Activated CD8-positive, alpha-beta T cell treated with anti-CD3 and anti-CD28 coated beads, Interleukin-2, amount 10 ng/mL, durations not matched to agents 7 days and 5 days (primary cell): ENCODE results near the gene TMEM198. TPM values are rescaled to one million over a fixed set of nuclear protein-coding genes. Genes with fewer than 3 reads are reported as not detected.

ENCODE experiments used
- ATAC-seq: fragments of 150-1000 bp; cut with Tn5 transposase; one replicate; pipeline ENCODE4 v1.10.0; 2021; ENCODE audit warnings: moderate library complexity
- CTCF ChIA-PET: fragments of 350-600 bp; sonication (Branson Sonifier 250); formaldehyde crosslinking; loops from one replicate; lab custom pipeline; 2021; ENCODE audit warnings: antibody characterized with exemption; lab: Charles Lee
- POLR2A ChIA-PET: fragments of 350-600 bp; sonication (Branson Sonifier 250); formaldehyde crosslinking; loops from one replicate; lab custom pipeline; 2021; ENCODE audit warnings: antibody characterized with exemption; lab: Charles Lee
- DNase-seq: peaks from one replicate; pipeline ENCODE4 v3.0.0-alpha.2; 2020
- H3K27ac Mint-ChIP-seq: one replicate; pipeline ENCODE4 v1.8.0; 2021; ENCODE audit warnings: mild to moderate bottlenecking, mixed read lengths
- H3K27me3 Mint-ChIP-seq: one replicate; pipeline ENCODE4 v1.8.0; 2021; ENCODE audit warnings: low read depth, mixed read lengths
- H3K36me3 Mint-ChIP-seq: one replicate; pipeline ENCODE4 v1.8.0; 2021; ENCODE audit warnings: low read depth, mixed read lengths
- H3K4me1 Mint-ChIP-seq: one replicate; pipeline ENCODE4 v1.8.0; 2021; ENCODE audit warnings: low read depth, mixed read lengths
- H3K4me3 Mint-ChIP-seq: one replicate; pipeline ENCODE4 v1.8.0; 2021; ENCODE audit warnings: mild to moderate bottlenecking, mixed read lengths
- H3K9me3 Mint-ChIP-seq: one replicate; pipeline ENCODE4 v1.8.0; 2022; ENCODE audit warnings: mixed read lengths; ENCODE audit not compliant: insufficient read depth
- total RNA-seq, 2 experiments: library from RNA; stranded (reverse); gene quantifications; one replicate each; pipeline ENCODE4 v1.2.3, GENCODE V29; 2021

The TMEM198 gene
- total RNA-seq, 2 experiments from 2014 or later: 0.47 to 0.60 TPM

GRCh38 chr2:219569635-219570034 lies 25.8 kb downstream of the TMEM198 start:
- Mint-ChIP-seq H3K4me1 (no peaks in the 10 kb centered on the region), H3K36me3 (no peaks in the 10 kb centered on the region), H3K27ac (no peak overlapping the region), H3K9me3 (no peaks in the 10 kb centered on the region), H3K4me3 (no peak overlapping the region), H3K27me3 (peaks cover 31% of the 10 kb centered on the region)
- DNase-seq: no peak
- ChIA-PET POLR2A (no interaction called here), CTCF (no interaction called here)
- ATAC-seq: no peak

- ChIA-PET CTCF (interaction anchor here (0.8 kb wide), 1 partner anchor 9 kb away, joined by 3 read pairs; no protein-coding TSS in a partner anchor), POLR2A (interaction anchor here (1.0 kb wide), 1 partner anchor 8 kb away, joined by 3 read pairs; no protein-coding TSS in a partner anchor)
- H3K4me1 Mint-ChIP-seq: no peaks in the 10 kb centered on the region
- no peak overlapping the region for H3K27ac Mint-ChIP-seq
- H3K4me3 Mint-ChIP-seq: no peak overlapping the region
- DNase-seq: no peak
- no peaks in the 10 kb centered on the region for H3K36me3 Mint-ChIP-seq
- ATAC-seq: no peak
- peaks cover 34% of the 10 kb centered on the region for H3K27me3 Mint-ChIP-seq
- no peaks in the 10 kb centered on the region for H3K9me3 Mint-ChIP-seq
Measured at GRCh38 chr2:219570194-219570923, 26.5 kb downstream of the TMEM198 start.

DNA sequence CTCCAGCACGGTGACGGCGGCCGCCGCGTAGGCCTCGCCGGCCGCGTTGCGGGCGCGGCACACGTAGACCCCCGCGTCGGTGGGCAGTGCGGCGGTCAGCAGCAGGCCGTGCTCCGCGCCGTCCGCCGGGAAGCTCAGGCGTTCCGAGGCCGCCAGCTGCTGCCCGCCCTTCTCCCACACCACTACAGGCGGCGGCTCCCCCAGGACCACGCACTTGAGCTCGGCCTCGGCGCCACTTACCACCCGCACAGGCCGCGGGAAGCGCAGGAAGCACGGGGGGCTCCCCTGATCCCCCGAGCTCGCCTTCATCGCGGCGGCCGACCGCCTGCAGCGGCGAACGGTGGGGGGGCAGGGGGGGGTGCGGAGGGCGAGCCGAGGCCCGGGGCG lies 27.1 kb downstream of the TMEM198 start:
- Mint-ChIP-seq H3K27me3 (peaks cover 37% of the 10 kb centered on the region), H3K4me1 (no peaks in the 10 kb centered on the region), H3K4me3 (no peak overlapping the region), H3K27ac (no peak overlapping the region), H3K9me3 (no peaks in the 10 kb centered on the region), H3K36me3 (no peaks in the 10 kb centered on the region)
- peak; percentile 22 for ATAC-seq
- ChIA-PET CTCF (interaction anchor here (0.8 to 1.0 kb wide), 3 partner anchors 9 to 41 kb away, joined by 3 read pairs; no protein-coding TSS in a partner anchor), POLR2A (interaction anchor here (1.0 kb wide), 1 partner anchor 9 kb away, joined by 3 read pairs; no protein-coding TSS in a partner anchor)
- DNase-seq: no peak

DNA sequence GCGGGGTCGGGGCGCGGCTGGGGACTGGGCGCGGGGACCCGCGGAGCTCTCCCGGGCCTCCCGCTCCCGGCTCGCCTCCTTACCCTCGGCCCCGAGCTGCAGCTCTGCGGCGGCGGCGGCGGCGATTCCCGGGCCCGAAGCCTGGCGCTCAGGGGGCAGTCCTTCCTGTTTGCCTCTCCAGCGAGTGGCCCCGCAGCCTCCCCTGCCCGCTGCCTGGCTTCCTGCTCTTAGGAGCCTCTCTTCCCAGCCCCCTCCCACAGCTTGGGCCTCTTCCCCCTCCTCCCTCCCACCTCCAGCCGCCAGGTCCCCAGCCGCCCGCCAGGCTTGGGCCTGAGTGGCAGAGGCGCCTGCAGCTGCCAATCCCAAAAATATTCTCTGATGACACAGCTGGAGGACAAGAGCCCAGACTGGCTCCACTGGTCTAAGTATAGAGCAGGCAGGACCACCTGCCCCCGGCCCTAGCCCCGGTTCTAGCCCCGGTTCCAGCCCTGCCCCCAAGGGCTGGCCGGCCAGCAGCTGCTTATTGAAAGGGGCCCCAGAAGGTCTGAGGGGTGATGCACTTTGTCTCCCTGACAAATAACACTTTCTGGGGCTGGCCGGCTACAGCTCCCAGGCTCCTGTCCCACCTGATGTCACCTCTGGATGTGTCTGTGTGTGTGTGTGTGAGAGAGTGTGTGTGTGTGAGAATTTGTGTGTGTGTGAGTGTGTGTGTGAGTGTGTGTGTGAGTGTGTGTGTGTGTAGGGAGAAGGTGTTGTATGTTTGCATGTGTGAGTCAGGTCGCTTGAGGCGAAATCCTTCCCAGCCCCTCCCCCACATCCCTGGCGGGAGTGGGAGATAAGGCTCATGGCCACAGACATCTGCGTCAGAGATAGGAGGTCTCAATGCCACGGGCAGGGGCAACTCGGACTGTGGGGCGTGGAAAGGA lies 27.7 kb downstream of the TMEM198 start, which contains the start of gene OBSL1:
OBSL1 (minus strand) TSS at position 229 of the 926 bp plus-strand sequence. CDS start 307 bp downstream, outside the sequence.
- DNase-seq: no peak
- H3K27ac Mint-ChIP-seq: no peak within 1 kb of the TSS
- CTCF ChIA-PET: interaction anchor here (0.8 to 1.0 kb wide), 3 partner anchors 10 to 42 kb away, joined by 3 read pairs; no protein-coding TSS in a partner anchor
- ATAC-seq: peak; percentile 35
- POLR2A ChIA-PET: interaction anchor here (1.0 kb wide), 1 partner anchor 10 kb away, joined by 3 read pairs; no protein-coding TSS in a partner anchor
- no peak within 1 kb of the TSS for H3K4me3 Mint-ChIP-seq
- H3K4me1 Mint-ChIP-seq: no peaks in the 10 kb centered on the region
- H3K36me3 Mint-ChIP-seq: no peaks in the 10 kb centered on the region
- H3K9me3 Mint-ChIP-seq: no peaks in the 10 kb centered on the region
- H3K27me3 Mint-ChIP-seq: peaks cover 37% of the 10 kb centered on the region

DNA sequence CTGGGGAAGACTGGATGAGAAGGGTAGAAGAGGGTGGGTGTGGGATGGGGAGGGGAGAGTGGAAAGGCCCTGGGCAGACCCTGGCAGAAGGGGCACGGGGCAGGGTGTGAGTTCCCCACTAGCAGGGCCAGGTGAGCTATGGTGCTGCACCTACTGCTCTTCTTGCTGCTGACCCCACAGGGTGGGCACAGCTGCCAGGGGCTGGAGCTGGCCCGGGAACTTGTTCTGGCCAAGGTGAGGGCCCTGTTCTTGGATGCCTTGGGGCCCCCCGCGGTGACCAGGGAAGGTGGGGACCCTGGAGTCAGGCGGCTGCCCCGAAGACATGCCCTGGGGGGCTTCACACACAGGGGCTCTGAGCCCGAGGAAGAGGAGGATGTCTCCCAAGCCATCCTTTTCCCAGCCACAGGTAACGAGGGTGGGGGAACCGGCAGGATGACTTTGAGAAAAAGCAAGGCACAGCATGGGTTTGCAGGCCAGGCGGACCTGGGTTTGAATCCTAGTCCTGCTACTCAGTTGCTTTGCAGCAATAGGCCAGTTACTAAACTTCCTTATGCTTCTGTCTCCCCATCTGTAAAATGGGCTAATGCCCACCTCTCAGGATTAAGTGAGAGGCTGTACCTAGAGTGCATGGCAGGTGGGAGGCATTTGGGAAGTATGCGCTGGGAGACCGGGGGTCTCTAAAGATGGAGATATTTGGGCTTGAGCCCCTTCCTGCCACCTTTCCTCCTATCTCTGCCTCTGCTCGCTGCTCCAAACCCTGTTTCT lies 28.6 kb downstream of the TMEM198 start, which contains the start of gene INHA:
INHA (plus strand) TSS at position 74 of the 765 bp plus-strand sequence; CDS start at position 139, 65 bp downstream.
- ChIA-PET POLR2A (no interaction called here), CTCF (no interaction called here)
- ATAC-seq (no peak), DNase-seq (no peak)
- peaks cover 42% of the 10 kb centered on the region for H3K27me3 Mint-ChIP-seq
- H3K36me3 Mint-ChIP-seq: no peaks in the 10 kb centered on the region
- H3K4me1 Mint-ChIP-seq: no peaks in the 10 kb centered on the region
- no peaks in the 10 kb centered on the region for H3K9me3 Mint-ChIP-seq
- H3K27ac Mint-ChIP-seq: no peak within 1 kb of the TSS
- no peak within 1 kb of the TSS for H3K4me3 Mint-ChIP-seq

DNA sequence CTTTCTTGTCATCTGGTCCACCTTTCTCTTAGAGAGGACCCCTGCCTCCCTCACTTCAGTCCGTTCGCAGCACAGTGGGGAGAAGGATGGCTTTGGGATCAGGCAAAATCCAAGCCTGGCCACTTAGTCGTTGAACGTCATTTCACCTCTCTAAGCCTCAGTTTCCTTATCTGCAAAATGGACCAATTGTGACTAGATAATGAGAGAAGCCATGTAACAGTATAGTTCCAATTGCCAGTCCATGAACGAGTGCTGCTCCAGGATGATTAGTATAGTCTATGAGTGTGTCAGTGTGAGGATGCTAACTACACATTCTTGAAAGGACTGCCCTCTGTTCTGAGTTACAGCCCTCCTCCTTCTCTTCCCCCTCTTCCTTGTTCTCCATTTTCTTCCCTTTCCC lies 29.3 kb downstream of the TMEM198 start:
- CTCF ChIA-PET: interaction anchor here (1.2 kb wide), 1 partner anchor 69 kb away, joined by 3 read pairs; no protein-coding TSS in a partner anchor
- no peak for DNase-seq
- no peaks in the 10 kb centered on the region for H3K4me1 Mint-ChIP-seq
- ATAC-seq: no peak
- H3K4me3 Mint-ChIP-seq: no peak overlapping the region
- H3K9me3 Mint-ChIP-seq: no peaks in the 10 kb centered on the region
- peaks cover 42% of the 10 kb centered on the region for H3K27me3 Mint-ChIP-seq
- no peaks in the 10 kb centered on the region for H3K36me3 Mint-ChIP-seq
- no peak overlapping the region for H3K27ac Mint-ChIP-seq
- POLR2A ChIA-PET: no interaction called here

GRCh38 chr2:219574484-219575311 lies 30.9 kb downstream of the TMEM198 start:
- CTCF ChIA-PET: interaction anchor here (1.2 to 3.0 kb wide), 2 partner anchors 15 to 68 kb away, joined by 3 to 13 read pairs; no protein-coding TSS in a partner anchor

DNA sequence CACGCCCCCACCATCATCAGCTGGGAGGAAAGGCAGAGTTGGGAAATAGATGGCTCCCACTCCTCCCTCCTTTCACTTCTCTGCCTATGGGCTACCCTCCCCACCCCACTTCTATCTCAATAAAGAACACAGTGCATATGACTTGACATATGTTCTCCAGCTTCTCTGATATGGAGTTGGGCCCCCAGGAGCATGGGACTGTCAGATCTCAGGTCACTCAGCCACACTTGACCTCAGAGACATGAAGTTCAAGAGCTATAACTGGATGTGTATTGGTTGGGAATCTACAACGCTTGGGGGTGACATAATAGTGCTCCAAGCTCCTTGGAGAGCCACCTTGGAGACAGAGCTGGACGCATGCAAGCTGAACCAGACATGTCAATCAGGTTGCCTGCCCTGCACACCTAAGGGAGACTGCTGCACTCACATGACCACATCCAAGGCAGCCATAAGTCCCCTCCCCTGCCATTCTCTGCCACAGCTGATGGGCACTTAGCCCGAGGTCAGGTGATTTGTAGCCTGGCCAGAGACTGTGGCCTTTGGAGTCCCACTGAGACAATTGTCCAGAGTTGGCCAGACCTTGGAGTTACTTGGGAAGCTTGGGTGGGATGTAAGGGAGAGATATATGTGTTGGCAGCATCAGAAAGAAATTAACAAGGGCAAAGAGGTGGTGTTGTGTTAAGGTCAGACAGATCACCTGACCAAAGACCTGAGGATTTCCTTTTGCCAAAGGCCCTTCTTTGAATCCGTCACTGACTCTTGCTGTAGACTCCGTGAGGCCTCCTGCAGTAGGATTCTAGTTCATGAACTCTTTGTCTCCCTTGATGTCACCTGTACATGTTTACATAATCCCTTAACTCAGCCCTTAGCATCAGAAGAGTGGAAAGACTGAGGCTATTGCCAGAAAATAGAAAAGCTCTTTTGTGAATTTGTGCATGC lies 32.0 kb downstream of the TMEM198 start:
- Mint-ChIP-seq H3K9me3 (no peaks in the 10 kb centered on the region), H3K36me3 (no peaks in the 10 kb centered on the region), H3K4me1 (no peaks in the 10 kb centered on the region), H3K27ac (no peak overlapping the region), H3K27me3 (peaks cover 28% of the 10 kb centered on the region), H3K4me3 (no peak overlapping the region)
- ChIA-PET CTCF (interaction anchor here (3.0 kb wide), 1 partner anchor 16 kb away, joined by 13 read pairs; no protein-coding TSS in a partner anchor), POLR2A (no interaction called here)
- ATAC-seq (no peak), DNase-seq (no peak)

More at GRCh38 chr2:219574484-219575311, 30.9 kb downstream of the TMEM198 start:
- POLR2A ChIA-PET: no interaction called here
- Mint-ChIP-seq H3K4me3 (no peak overlapping the region), H3K9me3 (no peaks in the 10 kb centered on the region), H3K4me1 (no peaks in the 10 kb centered on the region), H3K36me3 (no peaks in the 10 kb centered on the region), H3K27me3 (peaks cover 35% of the 10 kb centered on the region), H3K27ac (no peak overlapping the region)
- DNase-seq (no peak), ATAC-seq (peak; percentile 10)

- ChIA-PET POLR2A (interaction anchor here (0.6 to 0.8 kb wide), 2 partner anchors 20 to 70 kb away, joined by 3 to 4 read pairs; no protein-coding TSS in a partner anchor), CTCF (interaction anchor here (3.0 kb wide), 1 partner anchor 17 kb away, joined by 13 read pairs; no protein-coding TSS in a partner anchor)
- Mint-ChIP-seq H3K27ac (no peak overlapping the region), H3K4me3 (no peak overlapping the region), H3K9me3 (no peaks in the 10 kb centered on the region), H3K36me3 (no peaks in the 10 kb centered on the region), H3K4me1 (no peaks in the 10 kb centered on the region), H3K27me3 (peaks cover 25% of the 10 kb centered on the region)
- DNase-seq (no peak), ATAC-seq (no peak)
Measured at GRCh38 chr2:219576505-219577388, 32.9 kb downstream of the TMEM198 start.
